GM21786 (cell line): Measurements from ENCODE around the gene ADCY1.

Source experiments
- ATAC-seq: cut with Tn5 transposase; IDR thresholded peaks from one replicate; pipeline ENCODE4 v1.9.1; 2021; ENCODE audit not compliant: unreplicated experiment

ADCY1 gene

DNA sequence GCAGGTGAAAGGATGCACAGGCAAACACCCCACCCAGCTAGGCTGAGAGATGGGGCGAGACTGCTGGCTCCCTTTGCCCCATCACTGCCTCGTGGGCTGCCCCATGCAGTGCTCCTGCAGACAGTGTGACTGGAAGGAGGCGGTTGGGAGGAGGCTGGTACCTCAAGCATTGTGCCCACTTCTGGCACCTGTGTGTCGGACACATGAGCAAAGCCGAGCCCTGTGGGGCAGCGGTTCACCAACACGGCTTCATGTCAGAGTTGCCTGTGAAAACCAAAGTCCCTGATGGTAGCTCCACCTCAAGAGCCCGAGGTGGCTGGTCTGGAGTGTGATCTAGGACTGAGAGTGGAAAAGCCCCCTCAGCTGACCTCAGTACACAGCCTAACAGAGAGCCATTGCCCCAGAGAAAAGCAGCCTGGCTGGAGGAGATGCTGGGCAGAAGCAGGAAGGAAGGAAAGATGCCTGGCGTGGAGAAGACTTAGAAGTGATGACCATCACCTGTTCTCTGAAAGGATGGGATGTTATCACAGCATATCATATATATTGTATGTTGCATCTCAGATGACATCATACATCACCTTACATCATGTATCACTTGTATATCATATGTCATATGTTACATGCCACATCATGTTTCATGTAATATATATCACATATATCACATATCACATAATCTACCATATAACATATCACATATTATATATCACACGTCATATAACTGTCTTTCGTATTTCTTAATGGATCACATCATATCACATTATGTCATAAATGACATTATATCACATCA lies 75.6 kb downstream of the ADCY1 start:
- ATAC-seq = no peak

DNA sequence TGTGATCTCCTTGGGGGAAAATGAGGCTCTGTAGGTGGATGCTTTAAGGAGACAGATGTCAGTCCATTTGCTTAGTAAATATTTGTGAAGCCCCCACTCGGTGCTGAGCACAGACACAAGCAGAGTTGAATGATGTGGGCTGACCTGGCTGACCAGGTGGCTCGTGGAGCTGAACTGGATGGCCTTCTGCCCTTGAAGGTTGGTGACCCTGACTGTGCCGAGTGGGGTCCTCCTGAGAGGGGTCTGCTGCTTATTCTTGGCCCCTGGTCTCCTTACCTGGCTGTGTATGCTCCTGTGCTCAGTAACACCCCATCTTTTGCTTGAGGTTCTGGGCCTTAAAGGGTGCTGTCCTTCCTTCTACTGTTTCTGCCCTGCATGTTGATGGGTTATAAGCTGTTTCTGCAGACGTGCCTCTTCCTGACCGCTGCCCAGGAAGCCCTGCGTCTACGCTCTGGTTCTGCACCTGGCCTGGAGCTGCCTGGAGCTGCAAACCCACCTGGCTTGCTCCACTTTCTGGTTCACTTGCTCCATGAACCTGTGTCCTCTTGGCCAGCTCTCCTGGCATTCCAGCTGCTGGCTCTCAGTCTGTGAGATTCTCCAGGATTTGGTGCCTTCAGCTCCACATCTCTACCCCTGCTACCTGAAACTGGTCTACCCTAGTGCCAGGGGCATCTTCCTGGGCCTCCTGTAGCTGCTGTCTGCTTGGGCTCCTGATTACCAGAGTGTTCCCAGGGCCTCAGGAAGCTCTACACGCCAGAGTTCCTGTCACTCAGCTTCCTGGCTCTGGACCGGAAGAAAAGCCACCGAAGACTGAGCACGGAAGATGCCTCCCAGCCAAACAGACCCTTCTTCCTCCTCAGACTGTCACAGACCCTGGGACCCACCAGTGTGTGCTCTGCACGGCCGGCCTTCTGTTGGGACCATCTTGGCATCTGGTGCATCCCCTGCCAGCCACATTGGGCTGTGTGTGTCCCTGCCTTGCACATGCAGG lies 76.5 kb downstream of the ADCY1 start:
- no peak for ATAC-seq

- no peak for ATAC-seq
Observed at GRCh38 chr7:45651540-45651939, 77.4 kb downstream of the ADCY1 start.

GRCh38 chr7:45652630-45653029 lies 78.5 kb downstream of the ADCY1 start:
- no peak for ATAC-seq

GRCh38 chr7:45653209-45653907 lies 79.2 kb downstream of the ADCY1 start:
- no peak for ATAC-seq

DNA sequence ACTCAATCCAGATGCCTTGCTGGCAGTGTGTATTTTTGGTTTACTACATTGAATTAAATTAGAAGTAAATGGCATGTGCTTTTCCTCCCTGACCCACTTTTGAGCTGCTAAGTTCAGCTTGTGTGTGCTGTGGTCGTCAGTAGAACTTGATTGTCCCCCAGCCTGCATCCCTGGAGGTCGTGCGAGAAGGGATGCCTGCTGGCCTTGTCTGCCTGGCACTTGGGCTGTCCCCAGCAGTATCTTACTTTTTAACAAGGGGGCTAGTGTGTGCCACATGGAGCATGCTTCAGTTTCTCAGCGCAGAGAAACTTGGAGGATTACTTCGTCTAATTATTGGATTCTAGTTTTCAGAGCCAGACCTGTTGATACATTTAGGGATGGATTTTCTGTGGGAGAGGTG lies 80.2 kb downstream of the ADCY1 start:
- no peak for ATAC-seq

- no peak for ATAC-seq
Observed at GRCh38 chr7:45655539-45655938, 81.4 kb downstream of the ADCY1 start.

DNA sequence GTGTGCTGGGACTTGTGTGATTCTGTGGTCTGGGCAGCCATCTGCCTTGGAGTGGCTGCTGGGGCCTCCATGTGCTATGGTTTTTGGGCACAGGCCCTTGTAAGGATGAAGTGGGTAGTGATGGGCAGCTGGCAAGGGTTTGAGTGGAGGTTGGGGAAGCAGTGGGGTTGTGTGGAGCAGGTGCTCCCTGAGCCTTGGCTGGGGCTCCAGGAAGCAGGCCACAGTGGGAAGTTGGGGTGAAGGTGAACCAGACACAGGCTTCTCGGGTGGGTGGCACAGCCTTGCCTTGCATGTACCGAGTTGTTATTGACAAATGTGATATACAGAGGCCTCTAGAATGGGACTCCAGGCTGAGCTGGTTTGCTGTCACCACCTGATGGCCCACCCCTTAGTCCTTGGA lies 82.3 kb downstream of the ADCY1 start:
- ATAC-seq = no peak

DNA sequence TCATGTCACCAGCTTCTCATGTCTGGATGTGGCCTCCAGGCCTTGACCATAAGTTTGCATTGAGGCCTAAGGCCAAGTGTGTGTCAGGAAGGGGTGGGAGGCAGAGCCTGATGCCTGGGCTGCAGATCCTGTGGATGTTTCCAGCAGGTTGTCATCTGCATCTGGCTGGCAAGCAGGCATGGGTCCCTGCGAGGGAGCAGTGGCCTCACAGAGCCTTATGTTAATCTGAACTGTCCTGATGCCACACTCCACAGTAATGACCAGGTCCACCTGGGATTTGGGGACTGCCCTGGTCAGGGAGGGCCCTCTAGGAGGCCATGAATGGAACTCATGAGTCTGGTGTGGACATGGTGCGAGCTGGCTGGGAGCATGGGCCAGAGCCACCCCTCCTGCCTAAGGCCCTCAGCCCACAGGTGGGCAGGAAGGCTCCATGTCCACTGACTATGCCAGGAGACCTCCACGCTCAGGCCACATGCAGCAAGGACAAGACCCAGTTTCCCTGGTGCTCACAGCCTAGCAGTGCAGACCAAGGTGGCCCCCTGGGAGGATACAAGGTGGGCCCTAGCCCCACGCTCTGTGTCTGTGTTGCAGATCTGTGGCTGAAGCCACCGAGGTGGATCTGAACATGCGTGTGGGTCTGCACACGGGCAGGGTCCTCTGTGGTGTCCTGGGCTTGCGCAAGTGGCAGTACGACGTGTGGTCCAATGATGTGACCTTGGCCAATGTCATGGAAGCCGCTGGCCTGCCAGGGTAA lies 83.1 kb downstream of the ADCY1 start:
- no peak for ATAC-seq

DNA sequence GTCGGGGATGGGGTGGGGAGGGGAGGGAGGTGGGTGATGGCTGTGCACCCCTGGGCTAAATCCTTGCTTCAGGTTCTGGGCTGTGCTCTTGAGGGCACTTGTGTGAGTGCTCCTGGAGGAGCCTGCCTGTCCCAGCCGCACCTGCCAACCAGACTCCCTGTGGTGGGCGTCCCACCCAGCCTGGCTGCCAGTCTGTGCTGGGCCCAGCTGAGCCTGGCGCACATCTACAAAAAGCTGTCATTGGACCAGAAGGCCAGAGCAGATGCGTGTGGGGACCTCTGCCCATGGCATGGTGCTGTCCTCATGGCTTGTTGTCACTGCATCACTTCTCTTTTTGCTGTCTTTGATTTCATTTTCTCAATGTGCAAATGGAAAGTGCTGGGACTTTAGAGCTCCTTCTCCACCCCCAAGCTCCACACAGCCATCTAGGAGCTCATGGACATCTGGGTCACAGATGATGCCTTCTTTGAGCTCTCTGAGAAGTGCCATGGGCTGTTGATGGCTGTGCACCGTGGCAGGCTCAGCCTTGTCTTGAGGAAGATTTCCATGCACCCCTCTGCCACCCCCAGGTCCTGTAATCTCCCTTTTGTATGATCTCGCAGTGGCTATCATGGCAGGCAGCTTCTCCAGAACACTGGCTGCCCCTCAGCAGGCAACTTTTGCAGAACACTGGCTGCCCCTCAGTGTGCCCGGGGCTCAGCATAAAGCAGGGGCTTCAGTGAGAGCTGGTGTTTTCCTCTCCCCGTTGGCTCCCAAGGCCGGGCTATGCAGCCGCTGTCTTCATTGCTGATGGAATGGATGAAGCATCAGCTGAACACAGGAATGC lies 83.9 kb downstream of the ADCY1 start:
- ATAC-seq = no peak

DNA sequence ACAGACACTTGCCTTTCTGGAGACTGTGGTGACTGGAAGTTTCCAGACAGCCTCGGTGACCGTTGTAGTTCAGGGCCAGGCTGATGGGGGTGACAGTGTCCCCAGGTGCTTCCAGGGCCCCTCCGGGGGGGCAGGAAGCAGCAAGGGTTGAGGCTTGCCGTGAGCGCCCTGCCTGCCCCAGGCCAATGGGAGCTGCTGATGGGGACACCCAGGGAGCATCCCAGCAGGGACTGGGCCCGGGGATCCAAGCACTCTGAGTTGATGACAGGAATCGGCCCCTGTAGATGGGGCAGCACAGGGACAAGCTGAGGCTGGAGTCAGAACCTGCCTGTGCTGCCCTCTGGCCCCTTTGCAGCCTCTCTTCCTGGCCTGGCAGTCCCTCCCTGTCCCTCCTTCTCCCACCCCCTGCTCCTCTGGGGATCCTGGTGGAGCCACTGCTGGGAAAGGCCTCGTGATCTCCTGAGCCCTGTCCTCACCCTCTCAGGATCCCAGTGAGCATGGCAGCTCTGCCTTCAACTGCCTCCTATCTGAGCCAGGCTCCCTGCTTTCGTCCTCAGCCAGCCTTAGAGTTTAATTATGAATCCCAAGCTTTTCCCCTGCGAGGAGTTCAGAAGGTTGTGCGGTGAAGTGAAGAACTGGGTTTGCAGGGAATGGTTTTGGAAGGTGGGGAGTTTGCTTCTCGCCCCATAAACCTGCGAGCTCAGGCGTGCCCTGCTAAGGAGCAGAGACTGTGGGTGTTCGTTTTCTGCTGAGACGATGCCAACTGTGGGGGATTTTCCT lies 84.7 kb downstream of the ADCY1 start:
- no peak for ATAC-seq

GRCh38 chr7:45659496-45660139 lies 85.5 kb downstream of the ADCY1 start:
- no peak for ATAC-seq

- no peak for ATAC-seq
Observed at GRCh38 chr7:45660201-45660900, 86.2 kb downstream of the ADCY1 start.

DNA sequence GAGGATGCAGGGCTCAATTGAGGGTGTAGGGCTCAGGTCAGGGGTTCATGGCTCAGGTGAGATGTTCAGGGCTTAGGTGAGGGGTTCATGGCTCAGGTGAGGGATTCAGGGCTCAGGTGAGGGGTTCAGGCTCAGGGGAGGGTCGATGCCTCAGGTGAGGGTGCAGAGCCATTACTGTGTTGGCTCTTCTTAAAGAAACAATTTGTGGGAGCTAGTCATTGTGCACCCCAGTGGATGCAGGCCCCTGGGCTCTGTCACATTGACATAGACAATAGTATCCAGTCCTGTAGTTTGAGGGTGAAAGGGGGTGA lies 86.7 kb downstream of the ADCY1 start:
- no peak for ATAC-seq

DNA sequence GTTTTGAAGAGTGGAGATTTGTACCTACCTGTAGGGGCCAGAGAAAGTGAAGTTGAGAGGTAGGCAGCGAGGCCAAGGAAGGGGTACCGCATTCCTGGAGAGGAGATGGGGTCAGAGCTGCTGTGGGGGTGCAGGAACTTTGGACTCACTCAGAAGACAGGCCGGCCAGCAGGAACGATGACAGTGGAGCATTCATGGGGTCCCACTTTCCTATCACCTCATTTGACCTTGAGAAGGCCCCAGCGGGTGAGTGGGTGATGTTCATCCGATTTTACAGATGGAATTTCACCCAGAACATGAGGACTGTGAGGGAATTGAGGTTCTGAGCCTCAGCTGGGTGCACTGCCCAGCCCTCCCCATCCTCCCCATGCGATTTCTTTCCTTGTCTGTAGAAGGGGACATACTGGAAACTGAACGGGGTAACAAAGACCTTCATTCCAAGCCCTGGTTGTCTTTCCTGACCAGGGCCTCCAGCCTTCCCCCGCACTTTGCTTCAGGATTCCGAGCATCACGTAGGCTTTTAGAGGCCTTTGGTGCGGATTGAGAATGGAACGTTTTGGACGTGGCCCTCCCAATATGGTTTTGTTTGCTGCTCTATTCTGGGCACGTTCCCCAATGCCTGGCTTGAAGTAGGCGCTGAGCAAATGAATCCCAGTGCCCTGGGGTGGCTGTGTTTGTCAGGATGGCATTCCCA lies 87.3 kb downstream of the ADCY1 start:
- ATAC-seq = no peak

DNA sequence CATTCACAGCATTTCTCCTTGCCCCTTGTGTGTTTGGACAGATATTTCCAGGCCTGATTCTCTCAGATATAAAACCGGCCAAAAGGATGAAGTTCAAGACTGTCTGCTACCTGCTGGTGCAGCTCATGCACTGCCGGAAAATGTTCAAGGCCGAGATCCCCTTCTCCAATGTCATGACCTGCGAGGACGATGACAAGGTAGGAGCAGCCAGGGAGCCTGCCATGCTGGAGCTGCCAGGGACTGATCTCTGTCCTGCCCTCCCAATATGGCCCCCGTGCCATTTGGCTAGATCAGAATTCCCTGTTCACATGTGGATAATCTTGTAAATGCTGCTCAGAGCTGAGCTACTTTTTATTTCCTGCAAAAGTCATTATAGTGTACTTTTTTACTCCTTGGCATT lies 87.8 kb downstream of the ADCY1 start:
- ATAC-seq = no peak

DNA sequence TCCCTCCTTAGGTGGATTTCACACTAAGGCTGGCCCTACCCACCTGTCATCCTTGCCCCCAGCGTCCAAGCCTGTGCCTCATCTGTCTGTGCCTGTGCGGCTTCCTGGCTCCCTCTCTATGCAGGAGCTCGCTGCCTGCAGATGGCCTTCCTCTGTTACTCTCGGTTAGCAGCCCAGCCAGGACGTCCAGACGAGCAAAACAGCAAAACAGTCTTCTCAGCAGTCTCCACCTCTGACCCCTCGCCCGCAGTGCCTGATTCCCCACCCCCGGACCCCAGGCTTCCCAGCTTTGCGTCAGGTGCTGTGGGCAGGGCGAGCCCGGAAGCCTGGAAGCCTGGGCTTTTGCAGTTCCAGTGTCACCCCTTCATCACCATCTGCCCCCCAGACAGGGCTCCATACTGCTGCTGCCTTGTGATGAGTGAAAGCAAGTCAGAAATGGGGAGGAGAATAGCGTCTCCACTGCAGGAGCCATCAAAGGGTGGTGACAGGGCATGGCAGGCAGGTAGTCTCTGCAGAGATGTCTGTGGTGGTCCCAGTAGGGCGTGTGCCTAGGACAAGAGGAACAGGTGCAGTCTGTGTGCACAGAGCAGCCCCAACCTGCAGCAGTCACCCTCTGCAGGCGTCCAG lies 88.5 kb downstream of the ADCY1 start:
- ATAC-seq = no peak
